Activated T-cell treated with anti-CD3 and anti-CD28 coated beads for 24 hours (primary cell): ENCODE measurements around the gene NAT10.

Experiments
- DNase-seq: peaks from one replicate; pipeline ENCODE4 v3.0.0-alpha.2; 2020; ENCODE audit warnings: low read depth

Gene NAT10

GRCh38 chr11:34190192-34191139 lies 85.0 kb downstream of the NAT10 start:
- DNase-seq: no peak

- DNase-seq: no peak
These were observed 86.1 kb downstream of the NAT10 start for GRCh38 chr11:34191578-34191977.

GRCh38 chr11:34192481-34193401 lies 87.3 kb downstream of the NAT10 start:
- no peak for DNase-seq

GRCh38 chr11:34194576-34195335 lies 89.3 kb downstream of the NAT10 start:
- DNase-seq: no peak
